ENCODE results near the gene IFT80. TPM values are rescaled to one million over a fixed set of nuclear protein-coding genes. Genes with fewer than 3 reads are reported as not detected.

IFT80 gene
- total RNA-seq, 4 donors from 2014 or later: 17.1 to 24.2 (median 22.6) TPM

GRCh38 chr3:160213191-160213590 is 185.8 kb downstream of the IFT80 start:
- no peak for TF ChIP-seq CTCF (IDR thresholded peaks at IDR 0.05; ENCODE audit: low read depth)

GRCh38 chr3:160210799-160211221 is 188.2 kb downstream of the IFT80 start:
- no peak for TF ChIP-seq CTCF (IDR thresholded peaks at IDR 0.05; ENCODE audit: low read depth)

DNA sequence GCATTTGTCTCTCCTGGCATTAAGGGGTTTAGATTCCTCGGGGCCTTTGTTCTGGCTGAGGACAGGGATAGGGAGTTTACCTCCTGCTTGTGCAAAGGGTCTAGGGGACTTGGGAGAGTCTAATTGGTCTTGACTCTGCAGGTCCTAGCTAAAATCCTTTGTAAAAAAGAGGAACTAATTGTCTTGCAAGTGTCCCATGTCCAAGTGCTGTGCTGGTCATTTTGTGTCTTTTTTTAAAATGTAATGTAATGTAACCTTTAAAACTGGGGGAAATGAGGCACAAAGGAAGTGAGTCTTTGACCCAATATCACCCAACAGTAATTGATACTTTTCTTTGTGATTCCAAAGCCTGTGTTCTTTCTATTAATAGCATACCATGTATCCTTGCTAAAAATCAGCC is 188.7 kb downstream of the IFT80 start:
- TF ChIP-seq CTCF (IDR thresholded peaks at IDR 0.05; ENCODE audit: low read depth): no peak

Small RNAs within 50 kb of the gene (small RNA-seq; reads per million reads assigned to genes)
- gene MIR15B (13.1 reads per million, percentile 92 among the genes with 10 or more reads in this experiment), gene MIR16-2 (1.2 reads per million, percentile 7 among the genes with 10 or more reads in this experiment)

Other genes starting within 250 kb of the IFT80 start
- gene C3orf80, start 173.8 kb downstream of the IFT80 start, total RNA-seq: 1 to 10 TPM in 2 of 4 donors, under 1 TPM in 1, not detected in 1; 0.65 to 1.5 (median 1.1) TPM
- gene SMC4, start 425 bp upstream of the IFT80 start, total RNA-seq: 10 to 100 TPM; 19.1 to 39.4 (median 35.6) TPM
- 1 to 10 TPM in 3 of 4 donors, under 1 TPM in 1; 0.57 to 2.5 (median 2.3) TPM for gene TRIM59, start 50.6 kb upstream of the IFT80 start, total RNA-seq
- gene KPNA4, start 166.3 kb upstream of the IFT80 start, total RNA-seq: 10 to 100 TPM; 31.1 to 70.3 (median 39.8) TPM